Body of pancreas (tissue), 4 donors: Measurements from ENCODE around the gene COL28A1.

Experiments used
- POLR2A ChIP-seq, 3 donors: fragments of 450-650 bp; IDR thresholded peaks; one replicate each; pipeline ENCODE4 v1.6.1; 2016; ENCODE audit warnings: antibody characterized with exemption in 3 of 3, mild to moderate bottlenecking in 2 of 3
- TF ChIP-seq, protein P1 (sequence below), 7 experiments: fragments of 450-650 bp in 4 of 7; fragments of 200-600 bp in 3 of 7; sonication (generic) in 3 of 7; IDR thresholded peaks; one replicate each; pipeline ENCODE4 v1.5.1; 2016 to 2019; ENCODE audit warnings: antibody characterized with exemption in 7 of 7

DNA sequence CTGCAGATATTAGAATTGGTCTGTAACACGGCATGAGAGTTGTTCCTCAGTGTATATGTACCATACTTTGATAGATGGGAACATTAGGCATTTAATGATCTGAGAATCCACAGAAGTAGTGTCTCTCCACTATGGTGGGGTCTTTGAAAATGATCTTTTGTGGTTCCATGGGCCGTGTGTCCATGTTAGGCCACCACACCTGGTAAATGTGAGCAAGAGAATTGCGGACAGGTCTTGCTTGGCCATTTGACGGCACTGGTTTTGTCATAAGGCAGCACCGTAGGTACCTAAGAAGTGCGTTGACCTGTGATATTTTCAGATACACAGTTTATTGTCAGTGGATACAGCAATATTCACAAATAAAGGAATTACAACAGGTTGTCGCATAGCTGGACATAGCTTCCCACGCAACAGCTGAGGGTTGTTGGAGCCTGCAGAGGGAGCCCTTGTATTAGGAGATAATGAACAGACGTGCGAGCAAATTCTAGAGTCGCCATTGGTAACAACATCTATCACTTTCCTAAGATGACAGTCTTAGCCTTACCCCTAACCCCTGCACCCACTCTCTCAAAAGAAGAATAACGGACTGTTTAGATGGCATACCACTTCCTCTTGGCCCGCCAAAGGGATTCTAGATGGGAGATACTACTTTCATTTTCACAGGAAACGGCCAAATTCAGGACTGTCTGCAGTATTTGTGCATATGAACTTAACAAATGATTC lies 111.4 kb downstream of the COL28A1 start:
- TF ChIP-seq, protein P1, sequence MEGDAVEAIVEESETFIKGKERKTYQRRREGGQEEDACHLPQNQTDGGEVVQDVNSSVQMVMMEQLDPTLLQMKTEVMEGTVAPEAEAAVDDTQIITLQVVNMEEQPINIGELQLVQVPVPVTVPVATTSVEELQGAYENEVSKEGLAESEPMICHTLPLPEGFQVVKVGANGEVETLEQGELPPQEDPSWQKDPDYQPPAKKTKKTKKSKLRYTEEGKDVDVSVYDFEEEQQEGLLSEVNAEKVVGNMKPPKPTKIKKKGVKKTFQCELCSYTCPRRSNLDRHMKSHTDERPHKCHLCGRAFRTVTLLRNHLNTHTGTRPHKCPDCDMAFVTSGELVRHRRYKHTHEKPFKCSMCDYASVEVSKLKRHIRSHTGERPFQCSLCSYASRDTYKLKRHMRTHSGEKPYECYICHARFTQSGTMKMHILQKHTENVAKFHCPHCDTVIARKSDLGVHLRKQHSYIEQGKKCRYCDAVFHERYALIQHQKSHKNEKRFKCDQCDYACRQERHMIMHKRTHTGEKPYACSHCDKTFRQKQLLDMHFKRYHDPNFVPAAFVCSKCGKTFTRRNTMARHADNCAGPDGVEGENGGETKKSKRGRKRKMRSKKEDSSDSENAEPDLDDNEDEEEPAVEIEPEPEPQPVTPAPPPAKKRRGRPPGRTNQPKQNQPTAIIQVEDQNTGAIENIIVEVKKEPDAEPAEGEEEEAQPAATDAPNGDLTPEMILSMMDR (IDR thresholded peaks at IDR 0.05), result peak; percentile 56 to 77 (median 73)
- TF ChIP-seq POLR2A (IDR thresholded peaks at IDR 0.05), result no peak
